HG02870 (cell line): ENCODE measurements around the gene MGAT4A.
"Not testable (repeated sequence)": the region's sequence is repeated elsewhere in the genome, so short reads cannot be mapped to it uniquely, and the experiment has no call there.

ENCODE experiments used
- ATAC-seq: cut with Tn5 transposase; IDR thresholded peaks from one replicate; pipeline ENCODE4 v1.9.1; 2021; ENCODE audit warnings: mild to moderate bottlenecking, moderate library complexity; ENCODE audit not compliant: unreplicated experiment

The MGAT4A gene

GRCh38 chr2:98659491-98659840 lies 71.5 kb downstream of the MGAT4A start:
- not testable (repeated sequence) for ATAC-seq

- no peak for ATAC-seq
These were observed 72.0 kb downstream of the MGAT4A start for GRCh38 chr2:98658816-98659490.

GRCh38 chr2:98656800-98657199 lies 74.1 kb downstream of the MGAT4A start:
- ATAC-seq: no peak

- no peak for ATAC-seq
These were observed 76.0 kb downstream of the MGAT4A start for GRCh38 chr2:98654699-98655495.

GRCh38 chr2:98650998-98651397 lies 79.9 kb downstream of the MGAT4A start:
- ATAC-seq: no peak

- no peak for ATAC-seq
These were observed 80.9 kb downstream of the MGAT4A start for GRCh38 chr2:98649992-98650375.

- peak; percentile 66 for ATAC-seq
These were observed 81.6 kb downstream of the MGAT4A start for GRCh38 chr2:98649135-98649991.

GRCh38 chr2:98648451-98648850 lies 82.5 kb downstream of the MGAT4A start:
- ATAC-seq: no peak

- ATAC-seq: no peak
These were observed 83.3 kb downstream of the MGAT4A start for GRCh38 chr2:98647636-98648035.

GRCh38 chr2:98643496-98644100 lies 87.3 kb downstream of the MGAT4A start:
- no peak for ATAC-seq

- peak; percentile 67 for ATAC-seq
These were observed 93.4 kb downstream of the MGAT4A start for GRCh38 chr2:98637401-98638147.

GRCh38 chr2:98634406-98635092 lies 96.4 kb downstream of the MGAT4A start:
- no peak for ATAC-seq

GRCh38 chr2:98632351-98632750 lies 98.6 kb downstream of the MGAT4A start:
- ATAC-seq: no peak

GRCh38 chr2:98623657-98624056 lies 107.3 kb downstream of the MGAT4A start:
- ATAC-seq: no peak

GRCh38 chr2:98617149-98617548 lies 113.8 kb downstream of the MGAT4A start:
- no peak for ATAC-seq

GRCh38 chr2:98615481-98615880 lies 115.5 kb downstream of the MGAT4A start:
- no peak for ATAC-seq

- ATAC-seq: no peak
These were observed 116.8 kb downstream of the MGAT4A start for GRCh38 chr2:98614024-98614739.

GRCh38 chr2:98608962-98609604 lies 121.8 kb downstream of the MGAT4A start:
- ATAC-seq: no peak
